ENCODE measurements around the gene GGN. TPM values are rescaled to one million over a fixed set of nuclear protein-coding genes. Genes with fewer than 3 reads are reported as not detected.

Gene GGN
- total RNA-seq, 1 donor from 2014 or later: 46.9 TPM

- no peak for TF ChIP-seq CTCF (IDR thresholded peaks at IDR 0.05)
Observed at GRCh38 chr19:38360351-38360750, 27.5 kb downstream of the GGN start.

GRCh38 chr19:38359242-38360021 is 28.4 kb downstream of the GGN start:
- Histone ChIP-seq H3K4me3 (no peak overlapping the region), H3K4me1 (peaks cover 0 to 12% of the 10 kb centered on the region in 2 donors), H3K27ac (no peak overlapping the region), H3K27me3 (no peaks in the 10 kb centered on the region), H3K36me3 (no peaks in the 10 kb centered on the region), H3K9me3 (no peaks in the 10 kb centered on the region)
- DNase-seq (ENCODE audit: low spot score in 2 of 2): no peak
- intact Hi-C loops (cut with DNase I): no loop called here
- no peak for TF ChIP-seq CTCF (IDR thresholded peaks at IDR 0.05)

More at GRCh38 chr19:38360351-38360750, 27.5 kb downstream of the GGN start:
- intact Hi-C loops (cut with DNase I): no loop called here
- Histone ChIP-seq H3K27me3 (no peaks in the 10 kb centered on the region), H3K4me1 (peaks cover 0 to 12% of the 10 kb centered on the region in 2 donors), H3K27ac (no peak overlapping the region), H3K4me3 (no peak overlapping the region), H3K9me3 (no peaks in the 10 kb centered on the region), H3K36me3 (no peaks in the 10 kb centered on the region)
- no peak for DNase-seq (ENCODE audit: low spot score in 2 of 2)

- peaks cover 0 to 12% of the 10 kb centered on the region in 2 donors for H3K4me1 ChIP-seq
- no peak for DNase-seq (ENCODE audit: low spot score in 2 of 2)
- H3K36me3 ChIP-seq: no peaks in the 10 kb centered on the region
- intact Hi-C loops (cut with DNase I): no loop called here
- H3K4me3 ChIP-seq: no peak overlapping the region
- no peaks in the 10 kb centered on the region for H3K9me3 ChIP-seq
- no peak overlapping the region for H3K27ac ChIP-seq
- H3K27me3 ChIP-seq: no peaks in the 10 kb centered on the region
- TF ChIP-seq CTCF (IDR thresholded peaks at IDR 0.05): no peak
Observed at GRCh38 chr19:38358071-38358470, 29.8 kb downstream of the GGN start.

GRCh38 chr19:38355728-38356725 is 31.8 kb downstream of the GGN start:
- DNase-seq (ENCODE audit: low spot score in 2 of 2): no peak
- H3K9me3 ChIP-seq: no peaks in the 10 kb centered on the region
- H3K27ac ChIP-seq: no peak overlapping the region
- H3K36me3 ChIP-seq: no peaks in the 10 kb centered on the region
- H3K4me1 ChIP-seq: no peaks in the 10 kb centered on the region
- no peaks in the 10 kb centered on the region for H3K27me3 ChIP-seq
- intact Hi-C loops (cut with DNase I): no loop called here
- TF ChIP-seq CTCF (IDR thresholded peaks at IDR 0.05): no peak
- no peak overlapping the region for H3K4me3 ChIP-seq

GRCh38 chr19:38352611-38353010 is 35.2 kb downstream of the GGN start:
- H3K36me3 ChIP-seq: no peaks in the 10 kb centered on the region
- H3K27me3 ChIP-seq: no peaks in the 10 kb centered on the region
- H3K4me1 ChIP-seq: no peaks in the 10 kb centered on the region
- H3K27ac ChIP-seq: no peak overlapping the region
- no peak overlapping the region for H3K4me3 ChIP-seq
- TF ChIP-seq CTCF (IDR thresholded peaks at IDR 0.05): no peak
- DNase-seq (ENCODE audit: low spot score in 2 of 2): no peak
- no peaks in the 10 kb centered on the region for H3K9me3 ChIP-seq
- intact Hi-C loops (cut with DNase I): no loop called here
